Stimulated activated CD4-positive, alpha-beta T cell treated with anti-CD3 and anti-CD28 coated beads, Interleukin-15, amount 100 ng/mL, for 1 hour (primary cell): ENCODE measurements around the gene PRSS16.
"Not testable (repeated sequence)": the region's sequence is repeated elsewhere in the genome, so short reads cannot be mapped to it uniquely, and the experiment has no call there.

Experiments used
- DNase-seq, 2 donors: peaks; one replicate each; pipeline ENCODE4 v3.0.0-alpha.2; 2020; ENCODE audit warnings: low read depth in 1 of 2, low spot score in 1 of 2

PRSS16 gene, protein sequence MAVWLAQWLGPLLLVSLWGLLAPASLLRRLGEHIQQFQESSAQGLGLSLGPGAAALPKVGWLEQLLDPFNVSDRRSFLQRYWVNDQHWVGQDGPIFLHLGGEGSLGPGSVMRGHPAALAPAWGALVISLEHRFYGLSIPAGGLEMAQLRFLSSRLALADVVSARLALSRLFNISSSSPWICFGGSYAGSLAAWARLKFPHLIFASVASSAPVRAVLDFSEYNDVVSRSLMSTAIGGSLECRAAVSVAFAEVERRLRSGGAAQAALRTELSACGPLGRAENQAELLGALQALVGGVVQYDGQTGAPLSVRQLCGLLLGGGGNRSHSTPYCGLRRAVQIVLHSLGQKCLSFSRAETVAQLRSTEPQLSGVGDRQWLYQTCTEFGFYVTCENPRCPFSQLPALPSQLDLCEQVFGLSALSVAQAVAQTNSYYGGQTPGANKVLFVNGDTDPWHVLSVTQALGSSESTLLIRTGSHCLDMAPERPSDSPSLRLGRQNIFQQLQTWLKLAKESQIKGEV

GRCh38 chr6:27247133-27247836 lies at the start of gene PRSS16:
Gene PRSS16 (plus strand): TSS chr6:27247701. CDS start chr6:27247738, 37 bp downstream.
- DNase-seq = no peak

DNA sequence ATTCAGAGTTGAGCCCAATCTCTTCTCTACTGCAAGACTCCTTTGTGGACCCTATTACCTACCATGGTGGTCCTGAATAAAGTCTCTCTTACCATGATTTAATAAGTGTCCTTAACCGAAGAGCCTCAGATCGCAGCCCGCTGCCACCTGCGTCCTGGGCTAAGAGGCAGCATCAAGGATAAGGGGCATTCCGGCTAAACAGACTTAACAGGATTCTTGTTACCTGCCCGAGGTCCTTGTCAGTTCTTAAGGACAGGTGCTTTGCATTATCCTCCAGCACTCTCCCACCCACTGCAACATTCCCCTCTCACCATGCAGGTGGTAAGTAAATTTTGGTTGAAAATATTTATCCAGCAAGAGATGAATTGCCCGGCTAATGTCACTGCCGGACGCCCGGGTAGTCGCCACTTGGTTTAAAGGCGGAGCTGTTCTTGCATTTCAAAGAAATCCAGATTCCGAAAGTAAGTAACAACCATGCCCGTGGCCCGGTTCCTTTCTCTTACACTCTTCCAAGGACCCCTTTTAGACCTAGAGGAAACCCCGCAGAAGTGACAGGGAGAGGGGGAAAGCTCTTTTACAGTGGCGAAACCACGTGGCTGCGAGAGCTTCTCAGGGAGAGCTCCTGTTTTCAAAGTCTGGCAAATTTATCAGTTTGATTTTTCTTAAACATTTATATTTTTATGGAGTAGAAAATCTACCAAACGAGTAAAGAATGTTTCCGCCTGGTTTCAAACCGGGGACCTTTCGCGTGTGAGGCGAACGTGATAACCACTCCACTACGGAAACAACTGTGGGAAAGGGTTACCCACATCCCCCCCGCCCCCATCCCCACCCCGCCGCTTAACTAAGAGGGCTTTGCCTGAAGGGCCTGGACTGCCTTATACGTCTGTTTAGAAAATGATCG lies 41.9 kb upstream of the PRSS16 start:
- DNase-seq = no peak

- DNase-seq = no peak
Measured at GRCh38 chr6:27206806-27207205, 40.7 kb upstream of the PRSS16 start.

GRCh38 chr6:27208042-27208441 lies 39.5 kb upstream of the PRSS16 start:
- DNase-seq = no peak

GRCh38 chr6:27209196-27209595 lies 38.3 kb upstream of the PRSS16 start:
- DNase-seq = no peak

DNA sequence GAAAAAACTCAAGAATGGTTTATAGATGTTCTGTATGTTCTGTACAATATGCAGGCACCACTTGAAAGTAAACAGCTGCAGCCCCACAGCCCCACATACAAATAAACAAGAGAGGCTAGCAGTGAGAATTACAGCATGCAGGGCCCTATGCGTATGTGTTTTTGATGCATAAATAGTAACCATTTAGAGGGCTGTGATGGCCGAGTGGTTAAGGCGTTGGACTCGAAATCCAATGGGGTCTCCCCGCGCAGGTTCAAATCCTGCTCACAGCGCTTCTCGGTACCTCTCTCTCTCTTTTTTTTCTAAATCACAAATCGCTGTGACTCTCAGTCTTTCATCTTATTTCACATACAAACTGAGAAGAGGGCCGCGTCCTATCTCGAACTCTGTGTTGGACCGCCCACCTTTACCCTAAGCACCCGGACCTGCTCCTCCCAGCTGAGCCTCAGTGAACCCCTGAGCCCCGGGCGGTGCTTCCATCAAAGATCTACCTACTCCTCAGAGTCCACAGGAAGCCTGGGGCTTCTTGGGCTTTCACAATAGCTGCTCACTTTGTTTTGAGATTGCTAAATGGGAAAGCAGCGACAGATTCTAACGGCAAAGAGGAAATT lies 37.7 kb upstream of the PRSS16 start:
- DNase-seq = no peak

DNA sequence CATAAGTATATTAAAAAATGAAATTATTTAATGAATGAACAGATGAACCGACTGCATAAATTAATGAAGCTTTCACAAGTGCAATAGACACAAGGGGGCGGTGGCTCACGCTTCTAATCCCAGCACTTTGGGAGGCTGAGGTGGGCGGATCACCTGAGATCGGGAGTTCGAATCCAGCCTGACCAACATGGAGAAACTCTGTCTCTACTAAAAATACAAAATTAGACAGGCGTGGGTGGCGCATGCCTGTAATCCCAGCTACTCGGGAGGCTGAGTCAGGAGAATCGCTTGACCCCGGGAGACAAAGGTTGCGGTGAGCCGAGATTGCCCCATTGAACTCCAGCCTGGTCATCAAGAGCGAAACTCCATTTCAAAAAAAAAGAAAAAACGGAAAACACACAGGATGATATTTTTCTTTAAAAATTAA lies 34.4 kb upstream of the PRSS16 start:
- DNase-seq = not testable (repeated sequence)

DNA sequence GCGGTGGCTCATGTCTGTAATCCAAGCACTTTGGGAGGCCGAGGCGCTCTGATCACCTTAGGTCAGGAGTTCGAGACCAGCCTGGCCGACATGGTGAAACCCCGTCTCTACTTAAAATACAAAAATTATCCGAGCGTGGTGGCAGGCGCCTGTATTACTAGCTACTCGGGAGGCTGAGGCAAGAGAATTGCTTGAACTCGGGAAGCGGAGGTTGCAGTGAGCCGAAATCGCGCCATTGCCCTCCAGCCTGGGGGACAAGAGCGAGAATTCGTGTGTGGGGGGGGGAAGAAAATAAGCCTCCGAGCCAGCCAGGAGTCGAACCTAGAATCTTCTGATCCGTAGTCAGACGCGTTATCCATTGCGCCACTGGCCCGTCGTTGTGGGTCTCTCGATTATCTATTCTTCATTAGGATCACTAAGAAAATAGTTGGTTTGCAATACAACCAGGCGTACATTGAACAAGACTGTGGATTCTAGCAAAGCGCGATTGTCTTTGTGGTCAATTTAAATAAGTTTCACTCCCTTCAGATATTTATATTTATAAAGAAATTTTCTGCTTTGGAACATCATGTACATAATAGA lies 33.9 kb upstream of the PRSS16 start:
- no peak for DNase-seq

DNA sequence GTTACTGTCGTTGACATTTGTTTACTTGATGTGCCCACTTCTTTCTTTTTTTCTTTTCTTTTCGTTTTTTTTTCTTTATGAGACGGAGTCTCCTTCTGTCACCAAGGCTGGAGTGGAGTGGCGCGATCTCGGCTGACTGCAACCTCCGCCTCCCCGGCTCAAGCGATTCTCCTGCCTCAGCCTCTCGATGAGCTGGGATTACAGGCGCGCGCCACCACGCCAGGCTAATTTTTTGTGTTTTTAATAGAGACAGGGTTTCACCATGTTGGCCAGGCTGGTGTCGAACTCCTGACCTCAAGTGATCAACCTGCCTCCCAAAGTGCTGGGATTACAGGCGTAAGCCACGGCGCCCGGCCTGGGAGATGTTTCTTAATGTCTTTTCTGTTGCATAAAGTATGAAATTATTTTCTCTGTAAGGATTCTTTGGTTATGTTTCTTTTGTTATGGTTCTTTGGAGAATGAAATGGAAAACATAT lies 33.3 kb upstream of the PRSS16 start:
- no peak for DNase-seq

DNA sequence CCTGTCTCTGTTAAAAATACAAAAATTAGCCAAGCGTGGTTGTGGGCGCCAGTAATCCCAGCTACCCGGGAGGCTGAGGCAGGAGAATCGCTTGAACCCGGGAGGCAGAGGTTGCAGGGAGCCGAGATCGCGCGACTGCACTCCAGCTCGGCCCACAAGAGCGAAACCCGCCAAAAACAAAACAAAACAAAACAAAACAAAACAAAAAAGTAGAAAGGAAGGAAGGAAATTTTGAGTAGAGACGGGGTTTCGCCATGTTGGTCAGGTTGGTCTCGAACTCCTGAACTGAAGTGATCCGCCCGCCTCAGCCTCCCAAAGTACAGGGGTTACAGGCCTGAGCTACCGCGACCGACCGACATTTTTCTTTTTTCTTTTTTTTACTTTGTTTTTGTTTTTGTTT lies 30.6 kb upstream of the PRSS16 start:
- DNase-seq = no peak

- DNase-seq = not testable (repeated sequence)
Measured at GRCh38 chr6:27222971-27223370, 24.5 kb upstream of the PRSS16 start.

DNA sequence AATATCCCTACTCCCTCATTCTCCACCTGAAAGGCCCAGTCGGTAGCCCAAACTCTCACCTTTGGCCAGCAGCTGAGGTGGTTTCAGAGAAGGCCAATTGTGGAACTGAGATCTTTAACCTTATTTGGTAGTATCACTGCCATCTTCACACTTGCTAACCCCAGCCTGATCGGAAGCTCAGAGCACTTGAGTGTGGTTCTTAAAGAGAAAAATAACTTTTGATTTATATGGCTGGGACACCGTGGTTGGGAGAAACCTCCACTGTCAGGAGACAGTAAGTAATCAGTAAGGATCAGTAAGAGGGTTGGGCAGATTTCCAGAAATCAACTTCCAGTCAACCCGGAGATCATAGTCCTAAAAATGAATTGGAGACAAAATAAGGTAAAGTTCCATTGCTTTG lies 22.8 kb upstream of the PRSS16 start:
- DNase-seq = no peak

- DNase-seq = no peak
Measured at GRCh38 chr6:27228963-27229477, 18.5 kb upstream of the PRSS16 start.

DNA sequence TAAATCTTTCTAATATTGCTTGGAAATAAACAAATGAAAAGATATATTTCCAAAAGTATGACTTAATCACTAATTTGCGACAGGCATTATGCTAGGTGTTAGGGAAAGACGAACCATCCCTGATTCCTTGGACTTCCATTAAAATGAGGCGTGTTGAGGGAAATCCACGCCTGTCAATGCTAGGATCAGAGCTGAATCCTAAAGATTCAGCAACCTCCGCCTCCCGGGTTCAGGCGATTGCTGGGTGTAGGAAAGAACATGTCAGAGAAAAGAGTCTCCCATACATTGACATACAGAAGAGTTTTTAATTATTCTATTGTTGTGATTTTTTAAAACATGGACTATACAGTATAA lies 16.8 kb upstream of the PRSS16 start:
- no peak for DNase-seq

- no peak for DNase-seq
Measured at GRCh38 chr6:27234576-27234975, 12.9 kb upstream of the PRSS16 start.

GRCh38 chr6:27237089-27237803 lies 10.3 kb upstream of the PRSS16 start:
- peak in 1 of 2 donors; percentile 33 for DNase-seq

- no peak for DNase-seq
Measured at GRCh38 chr6:27238010-27238983, 9.2 kb upstream of the PRSS16 start.

- no peak for DNase-seq
Measured at GRCh38 chr6:27239258-27239657, 8.2 kb upstream of the PRSS16 start.
